Lower leg skin (tissue), 3 donors: ENCODE results near the gene SELPLG.

Experiments
- CTCF ChIP-seq, 3 donors: fragments of 450-650 bp; IDR thresholded peaks; one replicate each; pipeline ENCODE4 v1.5.1; 2016; ENCODE audit warnings: antibody characterized with exemption in 3 of 3, mild to moderate bottlenecking in 3 of 3, moderate library complexity in 2 of 3
- POLR2A ChIP-seq, 2 donors: fragments of 450-650 bp; IDR thresholded peaks; one replicate each; pipeline ENCODE4 v1.6.1; 2016 to 2017; ENCODE audit warnings: antibody characterized with exemption in 2 of 2, mild to moderate bottlenecking in 1 of 2, moderate library complexity in 1 of 2

GRCh38 chr12:108586306-108586705 is 47.4 kb downstream of the SELPLG start:
- TF ChIP-seq POLR2A (IDR thresholded peaks at IDR 0.05) = no peak
- TF ChIP-seq CTCF (IDR thresholded peaks at IDR 0.05) = no peak
